Prostate gland (tissue), 2 donors: ENCODE results near the gene ZNF322. TPM values are rescaled to one million over a fixed set of nuclear protein-coding genes. Genes with fewer than 3 reads are reported as not detected.

Experiments used
- DNase-seq: peaks from one replicate; pipeline ENCODE4 v3.0.0-alpha.2; 2019; ENCODE audit warnings: low spot score
- H3K27ac ChIP-seq, 2 donors: fragments of 200-600 bp; sonication (generic); 2 replicates each; pipeline ENCODE4 v1.5.1; 2017 to 2019
- H3K27me3 ChIP-seq: fragments of 200-600 bp; sonication (generic); replicated peaks from 2 replicates; pipeline ENCODE4 v1.5.1; 2019; ENCODE audit not compliant: insufficient read depth
- H3K36me3 ChIP-seq, 2 donors: fragments of 200-600 bp; sonication (generic); 1 replicate in 1 of 2; 2 replicates in 1 of 2; pipeline versions ENCODE4 v1.5.1 to v1.8.1; 2017 to 2019
- H3K4me1 ChIP-seq: fragments of 200-600 bp; sonication (generic); replicated peaks from 2 replicates; pipeline ENCODE4 v1.5.1; 2019
- H3K4me3 ChIP-seq, 2 donors: fragments of 200-600 bp; sonication (generic); 2 replicates each; pipeline ENCODE4 v1.5.1; 2017 to 2019
- H3K9me3 ChIP-seq: fragments of 200-600 bp; sonication (generic); 2 replicates; pipeline ENCODE4 v1.5.1; 2017
- CTCF ChIP-seq, 4 experiments: fragments of 200-600 bp in 2 of 4; fragments of 450-650 bp in 2 of 4; sonication (generic) in 2 of 4; IDR thresholded peaks; 1 replicate in 3 of 4; 2 replicates in 1 of 4; pipeline ENCODE4 v1.5.1; 2016 to 2019; ENCODE audit warnings: antibody characterized with exemption in 4 of 4, mild to moderate bottlenecking in 2 of 4, moderate library complexity in 2 of 4
- POLR2A ChIP-seq: fragments of 450-650 bp; IDR thresholded peaks from one replicate; pipeline ENCODE4 v1.6.1; 2016; ENCODE audit warnings: antibody characterized with exemption, mild to moderate bottlenecking
- POLR2AphosphoS5 ChIP-seq: sonication (generic); formaldehyde crosslinking; IDR thresholded peaks from one replicate; pipeline ENCODE4 v1.6.1; 2017; ENCODE audit warnings: antibody characterized with exemption
- WGBS: methylation state at CpG from one replicate; pipeline ENCODE4 v1.1.5; 2018; 5-methylcytosine and 5-hydroxymethylcytosine counted together
- intact Hi-C: fragments of 100-400 bp; cut with DNase I; formaldehyde crosslinking; loops from one replicate; pipeline ENCODE4 v1.14.2; 2022
- total RNA-seq, 2 donors: library from RNA; depleted of rRNA; stranded (reverse); fragments of >200 nt; gene quantifications; one replicate each; pipeline ENCODE4 v1.1.0, GENCODE V29; 2016

ZNF322 gene
- total RNA-seq, 2 donors from 2014 or later: 25.2 to 31.7 TPM

GRCh38 chr6:26596579-26597388 is 62.8 kb downstream of the ZNF322 start, which contains the start of gene ABT1:
TSS of gene ABT1 (plus strand) at chr6:26596953. CDS start at chr6:26596983, 30 bp downstream.
- H3K4me1 ChIP-seq: peaks cover 7% of the 10 kb centered on the region
- H3K9me3 ChIP-seq: no peaks in the 10 kb centered on the region
- H3K36me3 ChIP-seq: no peaks in the 10 kb centered on the region
- peak; percentile 97 for DNase-seq
- TF ChIP-seq POLR2AphosphoS5: peak; percentile 100
- TF ChIP-seq POLR2A: peak; percentile 59
- peak in 1 of 4 experiments; percentile 21 for TF ChIP-seq CTCF (IDR thresholded peaks at IDR 0.05)
- intact Hi-C loops: no loop called here
- no peaks in the 10 kb centered on the region for H3K27me3 ChIP-seq
- under 1% methylated on average over 51 of the region's 51 CpGs for WGBS
- H3K4me3 ChIP-seq: peak within 1 kb of the TSS; percentile 77 to 93
- H3K27ac ChIP-seq: peak within 1 kb of the TSS; percentile 84 to 86

GRCh38 chr6:26595669-26596269 is 63.8 kb downstream of the ZNF322 start:
- peak overlapping the region; percentile 77 to 93 for H3K4me3 ChIP-seq
- H3K27ac ChIP-seq: peak overlapping the region; percentile 84 to 86
- peaks cover 7% of the 10 kb centered on the region for H3K4me1 ChIP-seq
- peak; percentile 93 for DNase-seq
- H3K36me3 ChIP-seq: no peaks in the 10 kb centered on the region
- H3K9me3 ChIP-seq: no peaks in the 10 kb centered on the region
- under 1% methylated on average over 39 of the region's 39 CpGs for WGBS
- H3K27me3 ChIP-seq: no peaks in the 10 kb centered on the region
- TF ChIP-seq POLR2AphosphoS5 (peak; percentile 80), POLR2A (no peak), CTCF (IDR thresholded peaks at IDR 0.05) (peak; percentile 89 to 94 (median 92))
- intact Hi-C loops: loop anchor here (2.0 kb wide), 1 partner anchor 253 kb away; no protein-coding TSS in a partner anchor

GRCh38 chr6:26594730-26595632 is 64.6 kb downstream of the ZNF322 start:
- Histone ChIP-seq H3K27ac (peak overlapping the region; percentile 84 to 86), H3K4me1 (peaks cover 7% of the 10 kb centered on the region), H3K9me3 (no peaks in the 10 kb centered on the region), H3K4me3 (peak overlapping the region in 1 of 2 donors; percentile 93), H3K36me3 (no peaks in the 10 kb centered on the region), H3K27me3 (no peaks in the 10 kb centered on the region)
- intact Hi-C loops: loop anchor here (2.0 kb wide), 1 partner anchor 252 kb away; no protein-coding TSS in a partner anchor
- no peak for DNase-seq
- 23% methylated on average over 23 of the region's 23 CpGs for WGBS
- TF ChIP-seq CTCF (IDR thresholded peaks at IDR 0.05) (no peak), POLR2A (no peak), POLR2AphosphoS5 (no peak)

- Histone ChIP-seq H3K4me3 (no peak overlapping the region), H3K36me3 (no peaks in the 10 kb centered on the region), H3K4me1 (peaks cover 7% of the 10 kb centered on the region), H3K9me3 (no peaks in the 10 kb centered on the region), H3K27me3 (no peaks in the 10 kb centered on the region), H3K27ac (no peak overlapping the region)
- intact Hi-C loops: loop anchor here (2.0 kb wide), 1 partner anchor 251 kb away; no protein-coding TSS in a partner anchor
- TF ChIP-seq POLR2AphosphoS5 (no peak), POLR2A (no peak), CTCF (IDR thresholded peaks at IDR 0.05) (no peak)
- WGBS: 33% methylated on average over 6 of the region's 6 CpGs
- no peak for DNase-seq
These were observed 65.4 kb downstream of the ZNF322 start for GRCh38 chr6:26594131-26594498.
